T-helper 1 cell treated with Interleukin-12 subunit alpha and Interleukin-12 subunit beta and Interleukin-4 antibody, amounts not matched to agents 30 μg/mL and 1 μg/mL, for 36 hours (primary cell): Measurements from ENCODE around the gene DENND1A.

Experiments used
- H3K27ac Mint-ChIP-seq: one replicate; pipeline ENCODE4 v1.8.0; 2021; ENCODE audit warnings: mild to moderate bottlenecking, mixed read lengths
- H3K27me3 Mint-ChIP-seq: one replicate; pipeline ENCODE4 v1.8.0; 2021; ENCODE audit warnings: low read depth, mixed read lengths
- H3K36me3 Mint-ChIP-seq: one replicate; pipeline ENCODE4 v1.8.0; 2021; ENCODE audit warnings: low read depth, mixed read lengths
- H3K4me1 Mint-ChIP-seq: one replicate; pipeline ENCODE4 v1.8.0; 2021; ENCODE audit warnings: low read depth, mixed read lengths
- H3K4me3 Mint-ChIP-seq: one replicate; pipeline ENCODE4 v1.8.0; 2021; ENCODE audit warnings: mild to moderate bottlenecking, moderate library complexity, mixed read lengths
- H3K9me3 Mint-ChIP-seq: one replicate; pipeline ENCODE4 v1.8.0; 2021; ENCODE audit warnings: mixed read lengths

Gene DENND1A

DNA sequence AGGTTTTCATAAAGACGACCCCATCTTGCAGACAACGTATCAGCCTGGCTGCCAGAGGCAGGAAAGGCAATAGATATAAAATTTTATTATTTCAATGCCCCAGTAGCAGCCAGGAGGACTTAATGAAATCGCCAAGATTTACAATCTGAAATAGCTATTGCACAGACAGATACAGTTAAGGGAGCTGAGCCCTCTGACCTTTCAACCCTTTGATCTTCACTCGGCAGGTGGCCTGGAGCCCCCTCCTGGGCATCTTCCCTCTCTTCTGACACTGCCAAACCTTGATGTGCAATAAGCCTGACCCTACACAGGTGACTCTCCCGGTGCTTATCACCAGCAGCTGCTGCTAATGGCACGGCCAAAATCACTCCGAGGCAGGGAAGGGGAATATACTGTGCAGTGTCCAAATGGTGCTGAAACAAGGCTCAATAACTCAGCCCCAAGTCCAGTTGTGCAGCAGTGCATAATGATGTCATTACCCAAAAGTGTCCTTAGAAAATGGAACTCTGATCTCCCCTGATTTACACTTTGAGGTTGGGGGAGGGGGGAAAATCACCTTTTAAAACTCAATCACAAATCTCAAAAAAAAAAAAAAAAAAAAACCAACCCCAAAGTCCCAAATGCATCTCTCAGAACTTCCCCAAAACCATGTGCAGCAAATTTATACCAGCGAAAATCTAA lies 331.9 kb downstream of the DENND1A start:
- no peaks in the 10 kb centered on the region for H3K27me3 Mint-ChIP-seq
- no peaks in the 10 kb centered on the region for H3K36me3 Mint-ChIP-seq
- no peaks in the 10 kb centered on the region for H3K9me3 Mint-ChIP-seq
- H3K27ac Mint-ChIP-seq, result no peak overlapping the region
- H3K4me1 Mint-ChIP-seq, result peaks cover 3% of the 10 kb centered on the region
- H3K4me3 Mint-ChIP-seq, result no peak overlapping the region

DNA sequence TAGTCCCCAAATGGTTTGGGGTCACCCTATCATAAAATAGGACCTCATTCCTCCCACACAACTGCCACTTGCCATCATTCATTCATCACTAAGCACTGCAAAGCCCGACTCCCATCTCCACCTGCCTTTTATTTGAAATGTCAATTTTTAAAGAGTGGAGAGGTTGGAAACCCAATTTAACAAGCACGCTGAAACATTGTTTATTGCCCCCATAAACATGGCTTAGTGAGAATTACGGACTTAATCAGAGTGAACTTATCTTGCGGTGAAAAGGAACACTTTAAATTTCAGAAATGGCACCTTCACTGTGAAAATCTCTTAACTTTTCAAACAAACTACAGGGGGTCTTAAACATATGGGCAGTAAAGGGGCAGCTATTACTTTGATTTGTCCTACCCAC lies 332.9 kb downstream of the DENND1A start:
- Mint-ChIP-seq H3K27ac (no peak overlapping the region), H3K36me3 (no peaks in the 10 kb centered on the region), H3K4me1 (peaks cover 3% of the 10 kb centered on the region), H3K4me3 (no peak overlapping the region), H3K9me3 (no peaks in the 10 kb centered on the region), H3K27me3 (no peaks in the 10 kb centered on the region)

DNA sequence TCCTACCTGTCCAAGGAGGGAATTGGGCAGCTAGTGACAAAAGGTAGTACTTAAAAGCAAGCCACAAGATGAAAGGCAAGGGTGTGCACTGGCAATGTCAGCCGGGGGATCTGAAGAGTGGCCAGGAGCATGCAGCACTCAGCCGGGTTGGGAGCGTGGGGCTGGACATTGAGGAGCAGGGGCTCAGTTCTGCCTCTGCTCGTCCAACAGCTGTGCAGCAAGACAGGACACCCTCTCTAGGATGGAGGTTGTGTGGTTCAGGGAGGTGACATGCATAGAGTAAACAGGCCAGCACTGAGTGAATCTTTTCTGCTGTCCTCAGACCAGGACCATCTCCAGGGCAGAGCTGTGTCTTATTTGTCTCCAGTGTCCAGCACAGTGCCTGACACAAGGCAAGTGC lies 338.6 kb downstream of the DENND1A start:
- no peak overlapping the region for H3K4me3 Mint-ChIP-seq
- H3K4me1 Mint-ChIP-seq, result peaks cover 3% of the 10 kb centered on the region
- H3K9me3 Mint-ChIP-seq, result peaks cover 15% of the 10 kb centered on the region
- H3K27me3 Mint-ChIP-seq, result no peaks in the 10 kb centered on the region
- no peak overlapping the region for H3K27ac Mint-ChIP-seq
- peaks cover 3% of the 10 kb centered on the region for H3K36me3 Mint-ChIP-seq

DNA sequence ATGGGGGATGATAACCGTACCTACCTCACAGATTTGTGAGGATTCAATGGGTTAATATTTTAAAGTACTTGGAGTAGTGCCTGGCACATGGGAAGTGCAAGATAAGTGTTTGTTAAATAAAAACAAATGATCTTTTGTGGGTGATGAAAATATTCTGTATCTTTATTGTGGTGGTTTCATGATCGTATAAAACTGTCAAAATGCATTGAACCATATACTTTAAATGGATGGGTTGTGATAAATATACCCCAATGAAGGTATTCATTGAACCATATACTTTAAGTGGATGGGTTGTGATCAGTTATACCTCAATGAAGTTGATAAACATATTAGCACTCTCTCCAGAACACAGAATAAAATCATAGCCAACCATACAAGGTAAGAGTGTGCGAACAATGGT lies 339.4 kb downstream of the DENND1A start:
- Mint-ChIP-seq H3K27ac (no peak overlapping the region), H3K36me3 (peaks cover 3% of the 10 kb centered on the region)

DNA sequence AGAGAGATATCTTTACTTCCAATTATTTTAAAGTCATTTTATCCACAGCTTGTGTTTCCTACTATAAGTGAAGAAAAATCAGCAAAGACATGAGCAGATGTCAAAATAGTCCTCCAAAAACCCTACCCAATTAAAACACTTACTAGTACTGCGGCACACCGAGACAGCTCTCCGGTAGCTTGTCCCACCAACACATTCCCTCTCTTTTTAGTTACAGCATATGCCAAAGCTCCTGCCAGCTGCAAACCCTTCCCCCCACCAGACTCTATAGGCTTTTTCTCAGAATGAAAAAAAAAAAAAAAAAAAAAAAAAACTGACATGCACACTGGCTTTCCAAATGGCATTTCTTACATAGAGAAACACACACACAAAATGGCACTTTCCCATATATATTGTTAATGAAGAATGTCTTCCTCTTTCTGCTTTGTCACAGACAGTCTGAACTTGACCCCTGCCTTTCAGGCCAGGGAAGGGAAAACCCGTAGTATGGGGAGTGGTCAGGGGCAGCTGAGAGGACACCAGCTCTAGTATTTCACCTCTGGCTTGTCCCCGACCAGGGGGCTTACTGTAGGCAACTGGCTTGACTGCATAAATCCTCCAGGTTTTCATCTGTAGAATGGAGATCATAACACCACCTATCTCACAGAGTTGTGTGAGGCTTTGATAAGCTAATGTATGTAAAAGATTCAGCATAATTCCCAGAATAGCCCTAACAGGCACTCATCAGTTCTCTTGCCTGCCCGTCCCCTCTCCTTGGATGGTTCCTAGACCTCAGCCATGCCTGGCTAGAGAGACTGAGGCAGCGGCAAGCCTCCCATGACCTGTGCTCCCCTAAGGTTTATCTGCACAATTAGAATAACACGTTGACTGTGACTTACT lies 340.3 kb downstream of the DENND1A start:
- H3K36me3 Mint-ChIP-seq, result peaks cover 3% of the 10 kb centered on the region
- no peaks in the 10 kb centered on the region for H3K27me3 Mint-ChIP-seq
- no peak overlapping the region for H3K4me3 Mint-ChIP-seq
- H3K9me3 Mint-ChIP-seq, result peaks cover 18% of the 10 kb centered on the region
- no peaks in the 10 kb centered on the region for H3K4me1 Mint-ChIP-seq
- no peak overlapping the region for H3K27ac Mint-ChIP-seq

More for the DNA sequence above, 339.4 kb downstream of the DENND1A start:
- Mint-ChIP-seq H3K27me3 (no peaks in the 10 kb centered on the region), H3K9me3 (peaks cover 18% of the 10 kb centered on the region), H3K4me1 (peaks cover 3% of the 10 kb centered on the region), H3K4me3 (no peak overlapping the region)

DNA sequence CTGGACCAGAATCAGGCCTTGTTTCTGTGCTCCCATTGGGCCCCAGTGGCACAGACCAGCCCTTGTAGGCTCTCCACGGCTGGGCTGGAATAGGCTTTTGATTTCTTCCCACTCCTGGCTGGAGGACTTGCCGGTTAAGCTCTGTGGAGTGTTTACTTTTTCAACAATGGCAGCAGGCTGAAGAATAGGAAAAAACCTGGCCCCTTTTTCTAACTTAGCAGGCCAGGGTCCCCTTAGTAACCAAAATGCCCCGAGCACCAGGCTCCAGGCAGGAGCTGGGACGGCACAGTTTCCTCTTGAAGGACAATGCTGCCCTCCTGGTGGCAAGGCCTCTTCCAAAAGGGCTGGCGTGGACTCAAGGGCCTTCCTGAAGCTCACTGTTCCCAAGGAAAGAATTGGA lies 343.7 kb downstream of the DENND1A start:
- H3K36me3 Mint-ChIP-seq, result peaks cover 6% of the 10 kb centered on the region
- H3K4me1 Mint-ChIP-seq, result no peaks in the 10 kb centered on the region
- H3K27me3 Mint-ChIP-seq, result no peaks in the 10 kb centered on the region
- H3K27ac Mint-ChIP-seq, result no peak overlapping the region
- no peak overlapping the region for H3K4me3 Mint-ChIP-seq
- H3K9me3 Mint-ChIP-seq, result peaks cover 18% of the 10 kb centered on the region

DNA sequence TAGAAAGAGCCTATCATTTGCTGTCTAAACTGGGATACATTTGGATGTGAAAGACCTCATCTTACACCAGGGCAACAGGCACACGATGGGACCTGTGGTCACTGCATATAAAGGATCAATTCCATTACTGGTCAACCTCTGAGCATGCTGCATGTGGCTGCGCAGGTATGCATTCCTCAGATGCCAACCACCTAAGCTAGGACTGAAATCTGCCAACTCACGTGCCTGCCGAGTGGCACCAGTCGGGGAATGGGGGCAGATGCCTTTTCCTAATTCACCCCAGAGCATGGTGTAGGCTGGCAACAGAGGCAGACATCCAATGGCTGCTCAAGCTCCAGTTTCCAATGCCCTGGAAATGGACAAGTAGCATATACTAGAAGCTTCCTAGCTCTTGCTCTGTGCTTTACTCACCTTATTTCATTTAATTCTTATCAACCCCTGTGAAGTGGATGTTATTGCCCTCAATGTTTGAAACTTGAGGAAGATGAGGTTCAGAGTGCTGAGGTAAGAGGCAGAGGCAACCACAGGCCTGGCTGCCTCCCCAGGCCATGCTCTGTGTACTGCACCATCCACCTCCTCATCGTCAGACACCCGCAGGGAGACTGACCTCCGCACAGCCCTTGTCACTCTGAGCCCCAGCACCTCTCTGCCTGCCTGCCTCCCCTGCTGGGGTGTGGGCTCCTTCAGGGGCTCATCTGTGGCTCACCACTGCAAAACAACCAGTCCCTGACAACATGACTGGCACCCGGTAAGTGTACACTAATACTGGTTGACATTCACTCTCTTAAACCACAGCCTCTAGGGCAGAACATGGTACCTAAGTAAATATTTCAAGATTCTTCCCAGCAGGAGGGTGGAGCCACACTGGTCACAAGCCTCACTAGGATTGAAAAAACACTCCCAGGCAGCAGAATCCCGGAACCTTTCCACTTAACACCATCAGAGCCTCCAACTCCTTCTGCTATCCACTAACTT lies 345.4 kb downstream of the DENND1A start:
- Mint-ChIP-seq H3K36me3 (peaks cover 5% of the 10 kb centered on the region), H3K27me3 (no peaks in the 10 kb centered on the region), H3K4me3 (no peak overlapping the region), H3K9me3 (peaks cover 18% of the 10 kb centered on the region), H3K4me1 (no peaks in the 10 kb centered on the region), H3K27ac (no peak overlapping the region)

DNA sequence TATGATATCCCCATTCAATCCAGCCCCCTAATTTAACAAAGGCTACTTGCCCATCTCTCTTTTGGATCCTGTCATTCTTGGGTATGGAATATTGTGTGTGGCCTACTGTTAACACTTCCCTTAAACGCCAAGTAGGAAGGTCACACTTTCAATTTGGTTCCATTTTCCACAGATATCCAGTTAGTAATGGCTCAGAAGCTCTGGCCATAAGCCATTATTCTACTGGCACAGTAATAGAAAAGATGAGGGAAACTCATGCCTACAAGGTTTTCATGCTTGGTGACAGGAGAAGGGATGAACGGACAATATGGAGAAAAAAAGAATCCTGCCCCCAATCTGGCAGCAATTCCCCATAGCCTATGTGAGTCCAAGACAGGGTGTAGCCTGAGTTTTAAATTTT lies 346.3 kb downstream of the DENND1A start:
- Mint-ChIP-seq H3K4me1 (no peaks in the 10 kb centered on the region), H3K36me3 (peaks cover 5% of the 10 kb centered on the region), H3K9me3 (peaks cover 18% of the 10 kb centered on the region), H3K27ac (no peak overlapping the region), H3K27me3 (no peaks in the 10 kb centered on the region), H3K4me3 (no peak overlapping the region)

DNA sequence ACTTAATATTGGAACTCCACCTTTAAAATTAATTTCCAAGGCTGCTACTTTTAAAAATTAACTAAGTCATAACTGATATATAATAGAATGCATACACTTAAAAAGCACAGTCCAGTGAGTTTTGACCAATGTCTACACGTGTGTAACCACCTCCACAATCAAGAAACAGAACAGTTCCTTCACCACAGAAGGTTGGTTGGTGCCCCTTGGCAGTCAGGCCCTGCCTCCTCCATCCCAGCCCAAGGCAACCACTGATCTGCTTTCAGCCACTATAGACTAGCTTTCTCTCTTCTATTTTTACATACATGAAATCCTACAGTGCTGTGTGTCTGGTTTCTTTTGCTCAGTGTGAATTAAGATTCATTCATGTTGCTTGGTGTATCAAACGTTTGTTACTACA lies 358.7 kb downstream of the DENND1A start:
- Mint-ChIP-seq H3K4me3 (no peak overlapping the region), H3K9me3 (peaks cover 11% of the 10 kb centered on the region), H3K36me3 (peaks cover 6% of the 10 kb centered on the region), H3K27me3 (no peaks in the 10 kb centered on the region), H3K27ac (no peak overlapping the region), H3K4me1 (peaks cover 3% of the 10 kb centered on the region)

DNA sequence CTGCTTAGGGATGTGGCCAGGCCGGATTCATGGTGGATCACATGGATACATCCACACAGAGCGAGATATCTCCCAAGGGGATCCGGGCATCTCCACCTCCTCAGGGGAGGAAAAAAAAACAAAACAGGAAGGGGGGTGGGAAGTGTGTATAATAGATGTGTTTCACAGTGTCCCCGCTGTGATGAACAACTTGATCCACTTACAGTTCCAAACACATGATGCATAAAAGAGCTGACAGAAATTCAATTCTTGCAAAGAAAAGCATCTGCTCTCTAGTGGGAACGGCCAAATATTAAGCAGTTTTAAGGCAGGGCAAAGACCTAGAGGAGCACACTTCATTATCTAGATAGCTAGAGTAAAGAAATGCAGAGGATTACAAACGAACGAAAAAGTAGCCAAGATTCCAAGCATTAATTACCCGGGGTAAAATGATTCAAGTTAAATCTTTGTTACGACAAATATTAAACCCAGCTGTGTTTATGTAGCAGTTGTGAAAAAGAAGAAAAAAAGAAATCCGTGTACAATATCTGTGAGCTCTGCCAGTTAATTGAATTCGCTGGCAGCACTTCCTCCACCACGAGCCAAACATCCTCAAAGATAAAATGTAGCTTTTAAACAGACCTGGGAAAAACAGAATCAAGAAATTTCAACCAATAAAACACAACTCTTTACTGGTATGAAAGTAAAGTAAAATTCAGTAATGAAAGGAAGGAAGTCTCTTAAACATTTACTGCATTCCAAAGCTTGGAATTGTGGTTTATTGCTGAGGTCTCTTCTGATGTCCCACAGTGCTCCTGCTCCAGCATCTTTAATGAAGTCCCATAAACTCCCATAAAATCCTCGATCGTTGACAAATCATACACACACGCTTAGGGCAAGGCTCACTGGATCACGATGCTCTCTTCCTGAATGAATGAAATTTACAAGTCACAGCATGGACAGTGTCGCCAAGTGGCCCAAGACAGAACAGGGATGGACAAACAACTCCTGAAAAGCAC lies 360.9 kb downstream of the DENND1A start:
- H3K36me3 Mint-ChIP-seq, result peaks cover 2% of the 10 kb centered on the region
- H3K27me3 Mint-ChIP-seq, result no peaks in the 10 kb centered on the region
- no peak overlapping the region for H3K4me3 Mint-ChIP-seq
- no peak overlapping the region for H3K27ac Mint-ChIP-seq
- no peaks in the 10 kb centered on the region for H3K4me1 Mint-ChIP-seq
- H3K9me3 Mint-ChIP-seq, result no peaks in the 10 kb centered on the region

DNA sequence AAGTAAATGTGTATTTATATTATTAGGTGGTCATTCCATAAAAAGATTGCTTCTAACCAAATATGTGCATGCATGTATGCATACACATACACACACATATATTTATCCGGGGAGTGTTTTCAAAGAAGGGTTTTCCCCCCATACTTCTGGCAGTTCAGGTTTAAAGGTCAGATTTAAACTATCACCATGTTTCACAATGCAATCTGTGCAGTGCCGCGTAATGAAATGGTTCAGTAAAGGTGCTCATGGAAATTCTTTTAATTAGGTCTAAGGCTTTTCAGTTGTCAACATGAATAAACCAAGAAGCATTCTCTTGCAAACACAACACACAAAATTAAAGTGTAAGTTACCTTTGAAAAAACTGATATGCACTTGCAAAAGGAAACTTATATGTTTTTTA lies 362.9 kb downstream of the DENND1A start:
- Mint-ChIP-seq H3K27me3 (no peaks in the 10 kb centered on the region), H3K36me3 (peaks cover 1% of the 10 kb centered on the region), H3K4me1 (peaks cover 8% of the 10 kb centered on the region), H3K9me3 (no peaks in the 10 kb centered on the region), H3K4me3 (no peak overlapping the region), H3K27ac (no peak overlapping the region)

DNA sequence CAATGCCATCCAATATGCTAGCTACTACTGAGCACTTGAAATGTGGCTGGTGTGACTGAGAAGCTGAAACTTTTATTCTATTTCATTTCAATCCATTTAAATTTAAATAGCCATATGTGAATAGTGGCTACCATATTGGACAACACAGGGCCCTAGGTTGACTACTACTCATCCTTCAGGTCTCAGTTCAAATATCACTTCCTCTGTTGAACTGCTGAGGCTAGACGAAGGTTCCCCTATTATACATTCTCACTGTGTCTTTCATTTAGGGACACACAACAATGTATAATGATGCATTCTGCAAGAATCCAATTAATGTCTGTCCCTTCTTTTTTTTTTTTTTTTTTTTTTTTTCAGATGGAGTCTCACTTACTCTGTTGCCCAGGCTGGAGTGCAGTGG lies 365.3 kb downstream of the DENND1A start:
- Mint-ChIP-seq H3K4me1 (peaks cover 10% of the 10 kb centered on the region), H3K9me3 (no peaks in the 10 kb centered on the region), H3K27ac (no peak overlapping the region), H3K4me3 (no peak overlapping the region), H3K36me3 (peaks cover 4% of the 10 kb centered on the region), H3K27me3 (no peaks in the 10 kb centered on the region)

DNA sequence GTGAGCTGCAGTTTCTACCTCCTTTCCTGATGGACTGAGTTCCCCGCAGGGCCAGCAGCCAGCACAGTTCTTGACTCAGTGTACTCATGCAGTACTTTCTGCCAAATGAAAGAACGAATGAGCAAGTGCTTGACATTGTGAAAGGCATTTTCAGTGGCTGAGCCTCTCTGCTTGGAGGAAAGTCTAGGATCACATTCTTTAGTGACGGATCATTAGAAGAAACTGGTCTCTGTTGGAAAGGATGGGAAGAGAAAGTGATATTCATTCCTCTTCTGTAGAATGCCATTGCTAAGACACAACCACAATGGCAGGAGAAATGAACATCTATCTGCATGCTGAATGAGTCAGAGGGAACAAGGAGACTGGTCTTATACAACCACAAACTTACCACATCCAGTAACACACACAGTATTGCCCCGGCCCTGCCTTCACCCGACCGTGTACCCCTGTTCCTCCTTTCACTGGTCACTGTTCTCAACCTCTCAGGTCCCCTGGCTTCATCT lies 367.0 kb downstream of the DENND1A start:
- Mint-ChIP-seq H3K9me3 (no peaks in the 10 kb centered on the region), H3K4me1 (peaks cover 10% of the 10 kb centered on the region), H3K36me3 (peaks cover 4% of the 10 kb centered on the region), H3K27me3 (no peaks in the 10 kb centered on the region), H3K4me3 (no peak overlapping the region), H3K27ac (no peak overlapping the region)
